ENCODE results near the gene TTLL13.

TTLL13 gene

GRCh38 chr15:90207252-90207651, 42.1 kb upstream of the TTLL13 start:
- H3K36me3 ChIP-seq: peaks cover 54% of the 10 kb centered on the region
- H3K4me1 ChIP-seq: peaks cover 78% of the 10 kb centered on the region
- no peak overlapping the region for H3K4me3 ChIP-seq
- H4K20me1 ChIP-seq: peaks cover 63% of the 10 kb centered on the region
- no peaks in the 10 kb centered on the region for H3K27me3 ChIP-seq
- no peak for TF ChIP-seq Cebpa-rat (IDR thresholded peaks at IDR 0.05)
- H3K27ac ChIP-seq: no peak overlapping the region
- no peaks in the 10 kb centered on the region for H3K9me3 ChIP-seq
- no peak overlapping the region for H3K9ac ChIP-seq
- no peak overlapping the region for H3K4me2 ChIP-seq

GRCh38 chr15:90208356-90208755, 41.0 kb upstream of the TTLL13 start:
- H3K9ac ChIP-seq: no peak overlapping the region
- TF ChIP-seq Cebpa-rat (IDR thresholded peaks at IDR 0.05): no peak
- no peaks in the 10 kb centered on the region for H3K27me3 ChIP-seq
- H3K9me3 ChIP-seq: no peaks in the 10 kb centered on the region
- peaks cover 78% of the 10 kb centered on the region for H3K4me1 ChIP-seq
- H3K36me3 ChIP-seq: peaks cover 59% of the 10 kb centered on the region
- no peak overlapping the region for H3K4me2 ChIP-seq
- no peak overlapping the region for H3K4me3 ChIP-seq
- H3K27ac ChIP-seq: no peak overlapping the region
- peaks cover 63% of the 10 kb centered on the region for H4K20me1 ChIP-seq

GRCh38 chr15:90209591-90209990, 39.8 kb upstream of the TTLL13 start:
- H3K36me3 ChIP-seq: peaks cover 58% of the 10 kb centered on the region
- no peak for TF ChIP-seq Cebpa-rat (IDR thresholded peaks at IDR 0.05)
- no peaks in the 10 kb centered on the region for H3K9me3 ChIP-seq
- H3K27me3 ChIP-seq: no peaks in the 10 kb centered on the region
- H3K4me1 ChIP-seq: peaks cover 78% of the 10 kb centered on the region
- H3K27ac ChIP-seq: no peak overlapping the region
- H4K20me1 ChIP-seq: peaks cover 57% of the 10 kb centered on the region
- 0 out of 2 replicates have a peak overlapping the region, but pooled peaks have one; percentile 8 for H3K4me2 ChIP-seq
- no peak overlapping the region for H3K4me3 ChIP-seq
- no peak overlapping the region for H3K9ac ChIP-seq

GRCh38 chr15:90210593-90210992, 38.8 kb upstream of the TTLL13 start:
- no peak for TF ChIP-seq Cebpa-rat (IDR thresholded peaks at IDR 0.05)
- Histone ChIP-seq H3K4me2 (peak overlapping the region; percentile 77), H3K4me3 (no peak overlapping the region), H3K27ac (peak overlapping the region; percentile 70), H3K36me3 (peaks cover 48% of the 10 kb centered on the region), H4K20me1 (peaks cover 47% of the 10 kb centered on the region), H3K9ac (peak overlapping the region; percentile 43; the same call in 1 of the 2 replicates), H3K9me3 (no peaks in the 10 kb centered on the region), H3K27me3 (no peaks in the 10 kb centered on the region), H3K4me1 (peaks cover 74% of the 10 kb centered on the region)

GRCh38 chr15:90211009-90211408, 38.3 kb upstream of the TTLL13 start:
- H3K36me3 ChIP-seq: peaks cover 45% of the 10 kb centered on the region
- no peak overlapping the region for H3K4me3 ChIP-seq
- peak overlapping the region; percentile 77 for H3K4me2 ChIP-seq
- H3K4me1 ChIP-seq: peaks cover 70% of the 10 kb centered on the region
- TF ChIP-seq Cebpa-rat (IDR thresholded peaks at IDR 0.05): no peak
- no peaks in the 10 kb centered on the region for H3K9me3 ChIP-seq
- H3K27me3 ChIP-seq: no peaks in the 10 kb centered on the region
- H3K9ac ChIP-seq: peak overlapping the region; percentile 43
- H3K27ac ChIP-seq: peak overlapping the region; percentile 70
- peaks cover 43% of the 10 kb centered on the region; the same call in 1 of the 2 replicates for H4K20me1 ChIP-seq

- Histone ChIP-seq H3K9ac (peak overlapping the region; percentile 43; the same call in 1 of the 2 replicates), H3K4me2 (peak overlapping the region; percentile 77), H3K27me3 (no peaks in the 10 kb centered on the region), H3K27ac (peak overlapping the region; percentile 70), H3K4me3 (no peak overlapping the region), H3K4me1 (peaks cover 64% of the 10 kb centered on the region), H4K20me1 (peaks cover 44% of the 10 kb centered on the region; the same call in 1 of the 2 replicates), H3K9me3 (no peaks in the 10 kb centered on the region), H3K36me3 (peaks cover 39% of the 10 kb centered on the region)
- TF ChIP-seq Cebpa-rat (IDR thresholded peaks at IDR 0.05): no peak
These were observed 37.8 kb upstream of the TTLL13 start for GRCh38 chr15:90211440-90212143.

GRCh38 chr15:90212221-90213098, 36.9 kb upstream of the TTLL13 start:
- H3K4me2 ChIP-seq: peak overlapping the region; percentile 77; the same call in 1 of the 2 replicates
- no peaks in the 10 kb centered on the region for H3K9me3 ChIP-seq
- peaks cover 52% of the 10 kb centered on the region; the same call in 1 of the 2 replicates for H4K20me1 ChIP-seq
- 0 out of 2 replicates have a peak overlapping the region, but pooled peaks have one; percentile 70 for H3K27ac ChIP-seq
- H3K4me3 ChIP-seq: no peak overlapping the region
- no peaks in the 10 kb centered on the region for H3K27me3 ChIP-seq
- no peak overlapping the region for H3K9ac ChIP-seq
- no peak for TF ChIP-seq Cebpa-rat (IDR thresholded peaks at IDR 0.05)
- peaks cover 34% of the 10 kb centered on the region for H3K36me3 ChIP-seq
- H3K4me1 ChIP-seq: peaks cover 64% of the 10 kb centered on the region

- Histone ChIP-seq H3K4me1 (peaks cover 64% of the 10 kb centered on the region), H3K4me3 (no peak overlapping the region), H3K36me3 (peaks cover 35% of the 10 kb centered on the region), H3K4me2 (peak overlapping the region; percentile 56), H3K9me3 (no peaks in the 10 kb centered on the region), H4K20me1 (peaks cover 54% of the 10 kb centered on the region; the same call in 1 of the 2 replicates), H3K27ac (0 out of 2 replicates have a peak overlapping the region, but pooled peaks have one; percentile 8), H3K9ac (no peak overlapping the region), H3K27me3 (no peaks in the 10 kb centered on the region)
- no peak for TF ChIP-seq Cebpa-rat (IDR thresholded peaks at IDR 0.05)
These were observed 36.1 kb upstream of the TTLL13 start for GRCh38 chr15:90213122-90213817.

- Histone ChIP-seq H3K36me3 (peaks cover 35% of the 10 kb centered on the region), H4K20me1 (peaks cover 54% of the 10 kb centered on the region; the same call in 1 of the 2 replicates), H3K27me3 (no peaks in the 10 kb centered on the region), H3K4me2 (peak overlapping the region; percentile 56), H3K4me1 (peaks cover 65% of the 10 kb centered on the region), H3K9me3 (no peaks in the 10 kb centered on the region), H3K9ac (no peak overlapping the region), H3K27ac (no peak overlapping the region), H3K4me3 (no peak overlapping the region)
- TF ChIP-seq Cebpa-rat (IDR thresholded peaks at IDR 0.05): no peak
These were observed 35.5 kb upstream of the TTLL13 start for GRCh38 chr15:90213818-90214204.

All from BLaER1 (cell line).